K562 (cell line): ENCODE results near the gene PLK1. TPM values are rescaled to one million over a fixed set of nuclear protein-coding genes. Genes with fewer than 3 reads are reported as not detected.

Source experiments
- ATAC-seq: fragments of 200-7000 bp; cut with Tn5 transposase; 3 replicates; pipeline ENCODE4 v1.9.1; 2020; ENCODE audit warnings: moderate library complexity
- BruUV-seq: library from RNA; stranded (reverse); fragments of 400-500 nt; replicated peaks from 2 replicates; lab custom pipeline; 2021; lab: Mats Ljungman, UMichigan
- CTCF ChIA-PET: fragments of 300-600 bp; formaldehyde crosslinking; extraction: SDS; loops from one replicate; lab custom pipeline; 2021; ENCODE audit warnings: low intra/inter-chr PET ratio; lab: Yijun Ruan, JAX
- POLR2A ChIA-PET: fragments of 300-600, 350-650 bp; sonication (Branson Sonifier 250); formaldehyde crosslinking; extraction: SDS; loops from one replicate; lab custom pipeline; 2021; ENCODE audit warnings: antibody characterized with exemption, inconsistent platforms; lab: Yijun Ruan, JAX
- DNase-seq, 4 experiments: peaks; one replicate each; pipeline versions ENCODE4 v3.0.0 to v3.0.0-alpha.2; 2011 to 2018; ENCODE audit warnings: low spot score in 3 of 4, mixed read lengths in 3 of 4; ENCODE audit errors: extremely low read depth in 1 of 4
- FAIRE-seq: peaks from 2 replicates; lab custom pipeline; 2011; peaks lifted over from hg19 to GRCh38; lab: Jason Lieb, UNC
- H2AFZ ChIP-seq: 2 replicates; pipeline ENCODE4 v1.6.0; 2011; ENCODE audit warnings: low read depth, low read length, control low read depth, inconsistent platforms
- H3K27ac ChIP-seq: fragments of 200-600 bp; 3 replicates; pipeline ENCODE4 v1.8.0; 2011; ENCODE audit warnings: low read depth, mild to moderate bottlenecking, control low read depth, inconsistent platforms, low read length, moderate library complexity, mixed read lengths; ENCODE audit errors: extremely low read depth
- H3K27me3 ChIP-seq, 2 experiments: fragments of 300-600 bp in 1 of 2; 2 replicates in 1 of 2; 3 replicates in 1 of 2; pipeline versions ENCODE4 v1.6.0 to v1.8.0; 2011; ENCODE audit warnings: inconsistent platforms in 2 of 2, low read length in 2 of 2, mild to moderate bottlenecking in 1 of 2, mixed read lengths in 1 of 2, moderate library complexity in 1 of 2; ENCODE audit not compliant: control insufficient read depth in 2 of 2, insufficient read depth in 2 of 2
- H3K36me3 ChIP-seq: fragments of 300-600 bp; 3 replicates; pipeline ENCODE4 v1.8.0; 2011; ENCODE audit warnings: mild to moderate bottlenecking, low read length, inconsistent platforms; ENCODE audit not compliant: control insufficient read depth, insufficient read depth
- H3K4me1 ChIP-seq, 2 experiments: fragments of 200-600 bp in 1 of 2; replicated peaks in 1 of 2; 2 replicates in 1 of 2; 3 replicates in 1 of 2; pipeline versions ENCODE4 v1.5.1 to v1.8.0; 2011; ENCODE audit warnings: inconsistent platforms in 2 of 2, low read length in 2 of 2, mild to moderate bottlenecking in 1 of 2, mixed read lengths in 1 of 2, moderate library complexity in 1 of 2; ENCODE audit not compliant: control insufficient read depth in 2 of 2, insufficient read depth in 2 of 2
- H3K4me2 ChIP-seq: 2 replicates; pipeline ENCODE4 v1.6.1; 2011; ENCODE audit warnings: low read length, control low read depth, inconsistent platforms, mixed read lengths; ENCODE audit not compliant: insufficient read depth
- H3K4me3 ChIP-seq: fragments of 200-600 bp; sonication (generic), shearing (Covaris generic); 2 replicates; pipeline ENCODE4 v1.5.1; 2016; ENCODE audit warnings: control low read depth, inconsistent platforms
- H3K79me2 ChIP-seq: fragments of 200-600 bp; 3 replicates; pipeline ENCODE4 v1.8.0; 2011; ENCODE audit warnings: low read length, inconsistent platforms; ENCODE audit not compliant: control insufficient read depth, insufficient read depth
- H3K9ac ChIP-seq, 2 experiments: 2 replicates each; pipeline versions ENCODE4 v1.6.0 to v1.6.1; 2011; ENCODE audit warnings: low read depth in 2 of 2, low read length in 2 of 2, control low read depth in 1 of 2, inconsistent platforms in 1 of 2, mild to moderate bottlenecking in 1 of 2, mixed read lengths in 1 of 2; ENCODE audit not compliant: insufficient read depth in 1 of 2
- H3K9me1 ChIP-seq: one replicate; pipeline ENCODE4 v1.6.0; 2011; ENCODE audit warnings: inconsistent platforms, mild to moderate bottlenecking, low read length, moderate library complexity; ENCODE audit not compliant: control insufficient read depth, insufficient read depth
- H3K9me3 ChIP-seq: replicated peaks from 2 replicates; pipeline ENCODE4 v1.5.1; 2011; ENCODE audit warnings: low read depth, low read length, inconsistent platforms; ENCODE audit not compliant: control insufficient read depth, insufficient read depth
- H4K20me1 ChIP-seq: replicated peaks from 2 replicates; pipeline ENCODE4 v1.6.1; 2011; ENCODE audit warnings: low read length, inconsistent platforms, mixed read lengths; ENCODE audit not compliant: control insufficient read depth, insufficient read depth
- HLTF ChIP-seq: fragments of 450-650 bp; IDR thresholded peaks from 2 replicates; pipeline ENCODE4 v1.6.1; 2016
- PPARD ChIP-seq: fragments of 250-450 bp; sonication (Bioruptor Pico); IDR thresholded peaks from 2 replicates; pipeline ENCODE4 v1.8.0; 2022; ENCODE audit warnings: inconsistent platforms, mild to moderate bottlenecking, moderate library complexity
- RBM25 ChIP-seq: fragments of 200-400 bp; formaldehyde crosslinking; IDR thresholded peaks from 2 replicates; pipeline ENCODE4 v1.6.1; 2018; ENCODE audit warnings: low read length, low read depth, moderate library complexity; ENCODE audit not compliant: severe bottlenecking
- TGIF2 ChIP-seq: sonication (generic); formaldehyde crosslinking; IDR thresholded peaks from 2 replicates; pipeline ENCODE4 v1.8.1; 2022; ENCODE audit warnings: mild to moderate bottlenecking, missing genetic modification reagents, moderate library complexity
- XRCC5 ChIP-seq: fragments of 200-400 bp; formaldehyde crosslinking; IDR thresholded peaks from 2 replicates; pipeline ENCODE4 v1.6.1; 2017; ENCODE audit warnings: low read depth, mild to moderate bottlenecking, low read length
- ZNF121 ChIP-seq: sonication (generic); formaldehyde crosslinking; conservative IDR thresholded peaks from 2 replicates; pipeline ENCODE4 v1.8.0; 2022; ENCODE audit warnings: missing genetic modification reagents
- ZNF3 ChIP-seq: fragments of 250-450 bp; sonication (Bioruptor Pico); IDR thresholded peaks from 2 replicates; pipeline ENCODE4 v1.5.0; 2021; ENCODE audit warnings: mild to moderate bottlenecking, moderate library complexity
- ZNF785 ChIP-seq: fragments of 250-450 bp; sonication (Bioruptor Pico); IDR thresholded peaks from 2 replicates; pipeline ENCODE4 v1.4.0; 2020; ENCODE audit warnings: mild to moderate bottlenecking
- WGBS: fragments of 100-300 bp; shearing (Covaris generic); methylation state at CpG from one replicate; pipeline ENCODE4 v1.1.6; 2016; ENCODE audit warnings: low coverage, mixed read lengths; ENCODE audit not compliant: insufficient coverage; ENCODE audit errors: missing lambda C conversion rate; 5-methylcytosine and 5-hydroxymethylcytosine counted together
- in situ Hi-C: fragments of 300-500 bp; cut with MboI; formaldehyde crosslinking; loops from 4 replicates; pipeline ENCODE4 v1.15.0; 2018; ENCODE audit warnings: inconsistent platforms, mixed read lengths
- intact Hi-C: fragments of 100-400 bp; cut with micrococcal nuclease; formaldehyde crosslinking; loops from 2 replicates; pipeline ENCODE4 v1.14.2; 2022
- polyA plus RNA-seq, 8 experiments: library from polyadenylated mRNA; depleted of rRNA in 4 of 8; stranded (reverse) in 5 of 8; unstranded in 3 of 8; fragments of >200 nt; fragmentation: Nextera tagmentation in 2 of 8; fragmentation: Illumina TruSeq in 1 of 8; extraction: Ambion mirVana in 2 of 8; extraction: Trizol in 1 of 8; gene quantifications; 2 replicates each; pipeline versions ENCODE4 v1.2.1 to v1.2.3, GENCODE V29; 2011 to 2014; ENCODE audit warnings: inconsistent platforms in 1 of 8, missing spikeins in 1 of 8
- total RNA-seq, 7 experiments: library from RNA; depleted of rRNA in 6 of 7; stranded (reverse); fragments of >200 nt in 6 of 7; fragmentation: Illumina TruSeq in 2 of 7; extraction: Trizol in 2 of 7; gene quantifications; 2 replicates each; pipeline versions ENCODE4 v1.2.1 to v1.2.3, GENCODE V29; 2011 to 2021; ENCODE audit warnings: low replicate concordance in 1 of 7

PLK1 gene
- total and polyA plus RNA-seq, 9 of the 15 experiments (the other 6 are each of a cell fraction or from before 2014, with no cell fraction given), result 13.6 to 212 (median 45.5) TPM

- ChIA-PET POLR2A (interaction anchor here (0.6 kb wide), 1 partner anchor 109 kb away, joined by 3 read pairs; no protein-coding TSS in a partner anchor), CTCF (no interaction called here)
- in situ Hi-C loops, result no loop called here
- Histone ChIP-seq H3K27ac (no peak overlapping the region), H3K4me1 (peaks cover 5 to 10% of the 10 kb centered on the region in 2 experiments; a peak in 4 of 5 replicates), H3K9ac (no peak overlapping the region), H3K27me3 (no peaks in the 10 kb centered on the region), H3K79me2 (no peaks in the 10 kb centered on the region), H3K36me3 (no peaks in the 10 kb centered on the region), H3K4me2 (no peak overlapping the region), H4K20me1 (no peaks in the 10 kb centered on the region), H3K9me3 (peaks cover 3% of the 10 kb centered on the region), H2AFZ (no peak overlapping the region), H3K9me1 (no peaks in the 10 kb centered on the region), H3K4me3 (no peak overlapping the region)
- DNase-seq (no peak), ATAC-seq (no peak), FAIRE-seq (no peak)
- TF ChIP-seq ZNF121 (CRISPR knock-in tag) (peak; percentile 87), XRCC5 (no peak)
- intact Hi-C loops, result no loop called here
- WGBS, result 15% methylated on average over 2 of the region's 2 CpGs
- no TSS peak for BruUV-seq
Measured at GRCh38 chr16:23705517-23705902, 26.8 kb downstream of the PLK1 start.

- H3K9me3 ChIP-seq, result peaks cover 3% of the 10 kb centered on the region
- 26% methylated on average over 4 of the region's 4 CpGs for WGBS
- peaks cover 0 to 6% of the 10 kb centered on the region in 2 experiments; a peak in 2 of 5 replicates for H3K4me1 ChIP-seq
- ChIA-PET CTCF (no interaction called here), POLR2A (interaction anchor here (0.6 to 3.1 kb wide), 4 partner anchors 10 to 832 kb away, joined by 3 to 13 read pairs (median 6); no protein-coding TSS in a partner anchor)
- H2AFZ ChIP-seq, result no peak overlapping the region
- no peak overlapping the region for H3K27ac ChIP-seq
- in situ Hi-C loops (no loop called here), intact Hi-C loops (no loop called here)
- H3K4me2 ChIP-seq, result no peak overlapping the region
- no TSS peak for BruUV-seq
- H3K9ac ChIP-seq, result no peak overlapping the region
- H3K79me2 ChIP-seq, result no peaks in the 10 kb centered on the region
- no peaks in the 10 kb centered on the region for H3K9me1 ChIP-seq
- H3K4me3 ChIP-seq, result no peak overlapping the region
- ATAC-seq (no peak), DNase-seq (no peak), FAIRE-seq (no peak)
- H4K20me1 ChIP-seq, result no peaks in the 10 kb centered on the region
- no peaks in the 10 kb centered on the region for H3K27me3 ChIP-seq
- no peaks in the 10 kb centered on the region for H3K36me3 ChIP-seq
- TF ChIP-seq TGIF2 (no peak), RBM25 (peak; percentile 23), PPARD (no peak), ZNF785 (CRISPR knock-in tag) (no peak), HLTF (no peak), ZNF3 (CRISPR knock-in tag) (peak; percentile 84)
- TF ChIP-seq, all 486 proteins: peak for 2
Measured at GRCh38 chr16:23706439-23706838, 27.8 kb downstream of the PLK1 start.
